ENCODE results near the gene TMEM61.

Gene TMEM61

DNA sequence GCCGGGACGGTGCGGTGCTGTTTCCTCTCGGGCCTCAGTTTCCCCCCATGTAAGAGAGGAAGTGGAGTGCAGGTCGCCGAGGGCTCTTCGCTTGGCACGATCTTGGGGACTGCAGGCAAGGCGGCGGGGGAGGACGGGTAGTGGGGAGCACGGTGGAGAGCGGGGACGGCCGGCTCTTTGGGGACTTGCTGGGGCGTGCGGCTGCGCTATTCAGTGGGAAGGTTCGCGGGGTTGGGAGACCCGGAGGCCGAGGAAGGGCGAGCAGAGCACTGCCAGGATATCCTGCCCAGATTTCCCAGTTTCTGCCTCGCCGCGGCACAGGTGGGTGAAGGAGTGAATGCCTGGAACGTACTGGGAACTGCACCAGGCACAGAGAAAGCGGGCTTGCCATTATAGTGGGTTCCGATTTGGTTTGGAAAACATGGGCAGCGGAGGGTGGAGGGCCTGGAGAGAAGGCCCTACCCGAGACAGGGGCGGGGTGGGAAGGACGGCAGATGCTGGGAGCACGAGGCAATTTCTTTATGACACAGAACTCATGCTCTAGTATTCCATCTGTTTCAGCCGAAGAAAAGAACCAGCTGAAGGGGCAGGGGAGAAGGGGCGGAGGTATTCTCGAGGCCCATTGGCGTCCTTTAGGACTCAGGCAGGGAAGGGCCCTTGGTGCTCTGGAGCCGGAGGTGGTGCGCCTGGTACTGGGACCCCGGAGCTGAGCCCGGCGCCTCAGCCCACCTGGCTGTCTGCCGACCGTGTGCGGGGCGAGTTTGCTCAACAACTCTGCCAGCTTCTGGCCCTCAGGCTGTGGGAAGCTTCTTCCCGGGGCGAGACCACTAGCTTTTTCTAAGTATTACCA, 59.9 kb downstream of the TMEM61 start:
- TF ChIP-seq, protein P1, sequence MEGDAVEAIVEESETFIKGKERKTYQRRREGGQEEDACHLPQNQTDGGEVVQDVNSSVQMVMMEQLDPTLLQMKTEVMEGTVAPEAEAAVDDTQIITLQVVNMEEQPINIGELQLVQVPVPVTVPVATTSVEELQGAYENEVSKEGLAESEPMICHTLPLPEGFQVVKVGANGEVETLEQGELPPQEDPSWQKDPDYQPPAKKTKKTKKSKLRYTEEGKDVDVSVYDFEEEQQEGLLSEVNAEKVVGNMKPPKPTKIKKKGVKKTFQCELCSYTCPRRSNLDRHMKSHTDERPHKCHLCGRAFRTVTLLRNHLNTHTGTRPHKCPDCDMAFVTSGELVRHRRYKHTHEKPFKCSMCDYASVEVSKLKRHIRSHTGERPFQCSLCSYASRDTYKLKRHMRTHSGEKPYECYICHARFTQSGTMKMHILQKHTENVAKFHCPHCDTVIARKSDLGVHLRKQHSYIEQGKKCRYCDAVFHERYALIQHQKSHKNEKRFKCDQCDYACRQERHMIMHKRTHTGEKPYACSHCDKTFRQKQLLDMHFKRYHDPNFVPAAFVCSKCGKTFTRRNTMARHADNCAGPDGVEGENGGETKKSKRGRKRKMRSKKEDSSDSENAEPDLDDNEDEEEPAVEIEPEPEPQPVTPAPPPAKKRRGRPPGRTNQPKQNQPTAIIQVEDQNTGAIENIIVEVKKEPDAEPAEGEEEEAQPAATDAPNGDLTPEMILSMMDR (IDR thresholded peaks at IDR 0.05; ENCODE audit: extremely low read depth, insufficient read depth, missing control alignments), result no peak
- in situ Hi-C loops (cut with MboI; ENCODE audit: low pct_unique_long_range_greater_than_20kb, low sequenced_read_pairs, unreplicated experiment), result no loop called here
- DNase-seq (ENCODE audit: low spot score), result no peak

DNA sequence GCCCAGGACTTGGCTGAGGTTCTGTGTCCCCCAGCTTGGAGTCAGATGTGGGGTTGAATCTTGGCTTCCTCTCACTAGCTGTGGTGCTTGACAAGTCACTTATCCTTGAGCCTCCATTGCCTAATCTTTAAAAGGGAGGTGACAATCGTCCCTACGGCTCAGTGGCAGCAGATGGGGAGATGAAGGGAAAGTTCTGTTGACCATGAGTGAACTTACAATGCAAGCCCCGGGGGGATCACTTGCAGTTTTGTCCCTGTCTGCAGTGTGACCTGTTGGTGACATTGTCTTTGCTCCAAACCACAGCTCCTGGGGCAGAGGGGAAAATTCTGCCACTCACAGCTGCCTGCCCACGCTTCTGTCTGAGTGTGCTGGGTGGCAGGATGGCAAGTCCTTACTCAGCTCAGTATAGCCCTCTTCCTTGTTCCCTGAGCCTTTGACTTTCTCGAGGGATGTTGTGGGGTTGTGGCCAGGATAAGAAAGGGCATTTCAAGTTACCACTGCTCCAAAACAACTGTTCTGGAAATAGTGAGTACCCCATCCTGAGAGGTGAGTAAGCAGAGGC, 60.6 kb downstream of the TMEM61 start:
- in situ Hi-C loops (cut with MboI; ENCODE audit: low pct_unique_long_range_greater_than_20kb, low sequenced_read_pairs, unreplicated experiment), result no loop called here
- no peak for DNase-seq (ENCODE audit: low spot score)
- TF ChIP-seq, protein P1 (IDR thresholded peaks at IDR 0.05; ENCODE audit: extremely low read depth, insufficient read depth, missing control alignments), result no peak

DNA sequence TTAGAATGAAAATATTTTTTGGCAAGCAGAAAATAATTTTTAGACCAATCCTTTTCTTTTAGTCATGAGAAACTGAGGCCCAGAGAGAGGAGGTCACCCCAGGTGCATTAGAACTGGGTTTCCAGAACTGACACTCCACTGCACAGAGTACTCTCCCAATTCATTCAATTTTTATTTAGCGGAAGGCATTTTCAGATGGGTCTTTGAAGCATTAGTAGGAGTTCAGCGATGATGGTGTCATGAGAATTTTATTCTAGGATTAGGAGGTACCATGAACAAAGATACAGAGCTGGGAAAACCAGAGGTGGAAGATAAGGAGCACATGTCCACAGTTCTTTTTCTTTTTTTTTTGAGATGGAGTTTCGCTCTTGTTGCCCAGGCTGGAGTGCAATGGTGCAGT, 61.2 kb downstream of the TMEM61 start:
- DNase-seq (ENCODE audit: low spot score), result no peak
- in situ Hi-C loops (cut with MboI; ENCODE audit: low pct_unique_long_range_greater_than_20kb, low sequenced_read_pairs, unreplicated experiment), result no loop called here
- TF ChIP-seq, protein P1 (IDR thresholded peaks at IDR 0.05; ENCODE audit: extremely low read depth, insufficient read depth, missing control alignments), result no peak
